Myocyte (in vitro differentiated cells): ENCODE data around the gene MACROH2A2. TPM values are rescaled to one million over a fixed set of nuclear protein-coding genes. Genes with fewer than 3 reads are reported as not detected.
"Not testable (repeated sequence)": the region's sequence is repeated elsewhere in the genome, so short reads cannot be mapped to it uniquely, and the experiment has no call there.

Experiments used
- DNase-seq: peaks from one replicate; pipeline ENCODE4 v3.0.0-alpha.2; 2012; ENCODE audit warnings: low read depth
- total RNA-seq: library from RNA; depleted of rRNA; stranded (reverse); fragments of >200 nt; gene quantifications from 2 replicates; pipeline ENCODE4 v1.2.3, GENCODE V29; 2014

The MACROH2A2 gene
- total RNA-seq, 1 donor from 2014 or later = 11.2 TPM

DNA sequence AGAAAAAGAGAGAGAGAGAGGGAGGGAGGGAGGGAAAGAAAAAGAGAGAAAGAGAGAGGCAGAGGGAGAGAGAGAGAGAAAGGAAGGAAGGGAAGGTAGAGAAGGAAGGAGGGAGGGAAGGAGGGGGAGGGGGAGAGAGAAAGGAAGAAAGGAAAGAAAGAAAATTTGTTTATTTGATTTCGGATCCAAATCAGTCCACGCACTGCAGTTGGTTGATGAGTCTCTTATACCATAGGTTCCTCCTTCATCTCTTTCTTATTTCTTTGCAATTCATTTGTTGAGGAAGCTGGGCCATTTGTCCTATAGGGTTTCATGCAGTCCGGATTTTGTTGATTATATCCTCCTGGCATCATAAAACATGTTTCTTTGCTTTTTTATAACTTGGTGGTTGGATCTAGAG lies 45.6 kb downstream of the MACROH2A2 start:
- DNase-seq = no peak

DNA sequence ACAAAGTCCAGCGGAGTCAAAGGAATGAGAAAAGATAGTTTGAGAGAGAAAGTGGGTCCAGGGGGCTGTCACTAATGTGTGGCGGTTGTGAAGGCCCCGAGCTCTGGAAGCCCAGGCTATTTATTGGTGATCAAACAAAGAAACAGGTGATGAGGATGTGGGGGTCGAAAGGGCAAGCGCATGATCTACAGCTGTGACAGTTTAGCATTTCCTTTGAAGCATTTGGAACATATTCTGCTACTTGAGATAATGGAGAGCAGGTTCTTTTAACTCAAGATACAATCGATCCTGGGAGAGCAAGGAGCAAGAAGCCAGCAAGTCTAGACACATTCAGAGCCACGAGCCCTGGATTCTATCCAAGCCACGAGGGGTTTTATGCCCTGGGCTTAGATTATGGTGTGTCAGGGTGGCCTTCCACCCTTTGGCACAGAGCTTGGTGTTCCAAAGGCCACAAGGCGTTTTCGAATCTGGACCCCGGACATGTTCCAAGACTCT lies 48.5 kb downstream of the MACROH2A2 start:
- DNase-seq = not testable (repeated sequence)

DNA sequence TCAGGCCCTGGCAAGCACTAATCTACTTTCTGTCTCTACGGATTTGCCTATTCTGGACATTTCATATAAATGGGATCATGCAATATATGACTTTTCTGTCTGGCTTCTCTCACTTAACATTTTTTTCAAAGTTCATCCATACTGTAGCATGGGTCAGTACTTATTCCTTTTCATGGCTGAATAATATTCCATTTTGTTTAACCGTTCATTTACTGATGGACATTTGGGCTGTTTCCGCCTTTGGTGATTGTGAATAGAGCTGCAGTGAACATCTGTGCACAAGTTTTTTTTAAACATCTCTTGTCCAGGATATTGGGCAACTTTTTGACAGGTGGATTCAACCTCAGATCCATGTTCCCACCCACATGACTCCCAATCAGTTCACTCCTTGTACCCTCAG lies 49.0 kb downstream of the MACROH2A2 start:
- DNase-seq = no peak

GRCh38 chr10:70106958-70107791 lies 54.5 kb downstream of the MACROH2A2 start:
- DNase-seq = no peak

- DNase-seq = peak; percentile 41
Observed at GRCh38 chr10:70109064-70109729, 56.6 kb downstream of the MACROH2A2 start.

DNA sequence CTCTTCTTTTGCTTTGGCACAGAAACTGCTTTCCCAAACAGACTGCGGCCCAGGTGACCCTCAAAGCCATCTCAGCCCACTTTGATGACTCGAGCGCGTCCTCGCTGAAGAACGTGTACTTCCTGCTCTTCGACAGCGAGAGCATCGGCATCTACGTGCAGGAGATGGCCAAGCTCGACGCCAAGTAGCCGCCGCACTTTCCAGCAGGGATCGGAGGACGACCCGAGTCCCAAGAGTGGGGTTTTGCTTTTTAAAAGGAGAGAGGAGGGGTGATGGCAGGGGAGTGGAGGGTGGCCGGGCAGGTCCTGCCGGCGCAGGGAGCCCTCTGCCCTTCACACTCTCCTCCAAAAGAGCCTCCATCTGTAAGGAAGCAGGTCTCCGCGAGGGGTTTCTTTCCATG lies 58.9 kb downstream of the MACROH2A2 start:
- DNase-seq = no peak

- DNase-seq = no peak
Observed at GRCh38 chr10:70112071-70112470, 59.4 kb downstream of the MACROH2A2 start.

DNA sequence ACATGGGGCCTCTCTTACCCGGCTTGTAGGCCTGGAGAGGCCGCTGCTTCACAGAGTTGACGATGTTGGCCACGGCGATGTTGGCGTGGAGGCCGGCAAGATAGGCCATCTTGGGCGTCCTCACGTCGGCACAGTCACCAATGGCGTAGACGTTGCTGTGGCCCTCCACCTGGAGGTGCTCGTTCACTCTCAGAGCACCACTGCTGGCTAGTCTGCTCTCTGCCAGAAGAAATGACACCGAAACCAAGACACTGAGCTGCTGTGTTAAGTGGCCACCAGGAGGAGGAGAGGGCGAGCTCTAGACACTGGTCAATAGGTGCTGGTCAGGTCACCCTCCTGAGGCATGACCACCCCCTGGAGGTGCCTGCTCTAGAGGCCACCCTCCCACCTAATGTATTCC lies 62.3 kb downstream of the MACROH2A2 start:
- no peak for DNase-seq

DNA sequence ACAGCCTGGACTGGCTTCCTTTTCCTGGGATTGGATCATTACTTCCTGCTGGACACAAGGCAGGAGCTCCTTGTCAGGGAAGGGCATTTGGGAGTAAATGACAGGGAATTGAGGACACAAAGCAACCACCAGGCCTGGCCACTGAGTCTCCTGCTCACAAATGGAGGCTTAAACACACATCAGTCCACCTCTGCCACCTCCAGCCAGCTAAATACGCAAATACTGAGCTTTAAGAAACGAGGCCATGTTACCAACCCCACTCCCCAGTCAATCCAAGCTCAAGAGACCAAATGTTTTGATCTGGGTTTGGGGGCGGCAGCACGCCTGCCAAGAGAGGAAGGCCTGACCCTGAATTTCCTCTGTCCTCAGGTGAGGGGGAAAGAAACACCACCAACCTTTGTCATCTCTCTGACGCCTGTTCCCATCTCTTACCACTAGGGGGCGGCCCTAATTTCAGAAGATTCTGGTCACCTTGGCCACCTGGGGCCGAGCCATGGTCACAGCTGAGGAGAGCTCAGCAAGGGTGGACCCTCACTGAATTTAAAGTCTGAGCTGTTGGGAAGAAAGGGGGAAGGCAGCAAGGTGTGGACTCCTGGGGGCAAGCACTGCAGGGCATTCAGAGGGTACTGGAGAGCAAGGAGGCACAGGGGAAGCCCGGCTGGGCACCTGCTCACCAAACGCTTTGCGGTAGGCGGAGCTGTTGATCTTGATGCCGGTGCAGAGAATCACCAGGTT lies 63.5 kb downstream of the MACROH2A2 start:
- peak; percentile 50 for DNase-seq

DNA sequence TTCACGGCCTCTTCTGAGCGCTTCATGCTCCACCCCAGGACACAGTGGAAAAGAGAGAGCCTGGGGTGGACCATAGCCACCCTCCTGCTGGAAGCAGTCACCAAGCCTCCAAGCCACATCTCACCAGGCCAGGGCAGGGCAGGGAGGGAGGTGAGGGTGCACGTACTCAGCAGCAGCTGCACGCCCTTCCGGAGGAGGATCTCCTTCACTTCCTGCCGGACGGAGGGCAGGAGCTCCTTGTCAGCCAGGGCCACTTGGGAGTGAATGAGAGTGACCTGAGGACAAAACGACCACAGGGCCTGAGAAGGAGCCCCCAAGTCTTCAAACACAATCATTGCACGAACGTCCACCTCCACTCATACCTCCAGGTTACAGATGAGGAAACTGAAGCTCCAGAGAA lies 65.0 kb downstream of the MACROH2A2 start:
- no peak for DNase-seq

- DNase-seq = no peak
Observed at GRCh38 chr10:70118196-70118595, 65.5 kb downstream of the MACROH2A2 start.

- DNase-seq = no peak
Observed at GRCh38 chr10:70119197-70119596, 66.6 kb downstream of the MACROH2A2 start.

- no peak for DNase-seq
Observed at GRCh38 chr10:70119623-70120022, 67.0 kb downstream of the MACROH2A2 start.

DNA sequence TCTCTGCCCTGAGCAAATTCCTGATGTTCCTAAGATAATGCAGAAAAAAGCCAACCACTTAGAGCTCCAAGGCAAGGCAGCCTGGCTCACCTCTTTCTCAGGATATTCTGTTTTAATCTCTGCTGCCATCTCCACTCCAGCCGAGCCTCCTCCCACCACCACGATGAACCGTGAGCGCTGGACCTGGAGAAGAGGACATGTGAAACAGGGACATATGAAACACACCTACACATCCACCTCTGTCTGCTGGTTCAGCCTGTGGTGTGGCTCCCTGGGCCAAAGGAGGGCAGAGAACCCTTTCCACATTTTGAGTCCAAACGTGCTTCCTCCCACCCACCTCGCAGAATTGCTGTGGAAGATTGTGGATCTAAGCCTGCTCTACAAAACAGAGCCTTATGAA lies 67.8 kb downstream of the MACROH2A2 start:
- no peak for DNase-seq

- DNase-seq = no peak
Observed at GRCh38 chr10:70121281-70121949, 68.8 kb downstream of the MACROH2A2 start.

DNA sequence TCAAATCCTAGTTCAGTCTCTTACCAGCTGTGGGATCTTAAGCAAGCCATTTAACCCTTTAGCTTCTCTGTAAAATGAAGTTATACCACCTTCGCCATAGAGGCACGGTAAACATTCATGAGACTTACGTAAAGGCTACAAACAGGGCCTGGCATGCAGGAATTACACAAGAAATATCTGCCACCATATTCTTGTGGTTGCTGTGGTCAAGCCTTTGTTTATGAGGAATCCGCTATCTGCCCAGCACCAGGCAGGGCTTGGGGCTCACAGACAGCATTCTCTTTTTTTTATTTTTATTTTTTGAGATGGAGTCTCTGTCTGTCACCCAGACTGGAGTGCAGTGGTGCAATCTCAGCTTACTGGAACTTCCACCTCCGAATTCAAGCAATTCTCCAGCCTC lies 70.1 kb downstream of the MACROH2A2 start:
- peak; percentile 31 for DNase-seq

GRCh38 chr10:70123166-70123565 lies 70.5 kb downstream of the MACROH2A2 start:
- DNase-seq = not testable (repeated sequence)

DNA sequence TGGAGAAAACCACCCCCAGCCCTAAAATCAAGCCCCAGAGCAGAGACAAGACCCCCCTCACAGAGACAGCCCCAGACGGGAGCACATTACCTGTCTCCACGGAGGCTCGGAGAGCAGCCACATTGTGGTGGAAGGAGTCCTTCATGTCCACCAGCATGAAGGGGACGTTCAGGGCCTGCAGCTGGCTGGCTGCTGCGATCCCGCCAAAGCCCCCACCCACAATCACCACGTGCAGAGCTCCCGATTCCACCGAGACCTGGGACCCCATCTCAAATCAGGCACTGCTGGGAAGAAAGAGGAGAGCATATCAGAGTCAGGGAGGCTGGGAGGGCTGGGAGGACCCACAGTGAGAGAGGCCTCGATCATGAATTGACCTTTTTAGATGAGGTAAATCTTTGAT lies 71.2 kb downstream of the MACROH2A2 start:
- no peak for DNase-seq

DNA sequence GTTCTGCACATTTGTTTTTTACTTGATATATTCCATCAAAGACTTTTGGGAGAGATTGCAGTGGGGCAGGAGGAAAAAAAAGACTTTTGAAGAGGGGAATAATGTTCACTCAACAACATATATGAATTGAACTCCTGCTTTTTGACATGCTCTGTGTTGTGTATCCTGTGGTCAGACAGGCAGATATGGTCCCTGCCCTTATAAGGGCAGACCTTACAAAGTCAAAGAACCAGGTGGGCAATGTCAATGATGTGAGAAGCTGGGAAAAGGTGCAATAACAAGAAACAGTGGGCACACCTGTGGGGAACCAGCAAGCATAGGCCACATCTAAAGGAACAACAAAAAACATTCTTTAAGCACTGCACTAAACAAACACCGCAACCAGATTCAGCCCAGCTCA lies 71.8 kb downstream of the MACROH2A2 start:
- no peak for DNase-seq

- DNase-seq = no peak
Observed at GRCh38 chr10:70124918-70125317, 72.3 kb downstream of the MACROH2A2 start.

DNA sequence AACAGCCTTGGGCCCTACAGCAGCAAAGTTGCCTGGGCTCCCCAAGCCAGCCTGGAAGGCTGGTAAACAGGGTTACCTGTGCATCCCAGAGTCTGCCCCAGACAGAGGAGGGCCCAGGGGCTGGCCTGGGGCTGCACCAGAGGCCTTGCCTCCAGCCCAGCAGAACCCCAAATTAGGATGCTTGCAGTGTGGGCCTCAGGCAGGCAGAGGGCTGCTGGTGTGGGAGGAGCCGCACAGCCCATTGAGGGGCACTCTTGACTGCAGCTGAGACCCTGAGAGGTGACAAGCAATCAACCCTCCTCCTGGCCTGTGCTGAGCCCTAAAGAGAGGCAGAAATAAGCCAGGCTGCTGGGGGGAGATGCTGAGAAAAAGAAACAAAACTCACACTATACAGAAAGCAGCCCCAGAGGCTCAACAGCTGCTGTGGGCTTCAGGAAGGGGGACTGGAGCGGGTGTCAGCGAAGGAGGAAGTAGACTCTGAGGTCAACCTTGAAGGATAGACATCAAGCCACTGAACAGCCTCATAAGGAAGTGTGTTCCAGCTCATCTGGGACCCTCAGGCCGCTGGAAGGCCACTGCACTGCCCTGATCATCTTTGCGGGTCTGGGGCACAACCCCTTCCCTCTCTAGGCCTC lies 73.4 kb downstream of the MACROH2A2 start:
- no peak for DNase-seq
